GM19099 (cell line): ENCODE results near the gene KRT76.

Source experiments
- POLR2A ChIP-seq: IDR thresholded peaks from 3 replicates; pipeline ENCODE4 v1.6.1; 2011; ENCODE audit warnings: low read depth; ENCODE audit not compliant: insufficient read length; ENCODE audit errors: extremely low read depth

KRT76 gene

DNA sequence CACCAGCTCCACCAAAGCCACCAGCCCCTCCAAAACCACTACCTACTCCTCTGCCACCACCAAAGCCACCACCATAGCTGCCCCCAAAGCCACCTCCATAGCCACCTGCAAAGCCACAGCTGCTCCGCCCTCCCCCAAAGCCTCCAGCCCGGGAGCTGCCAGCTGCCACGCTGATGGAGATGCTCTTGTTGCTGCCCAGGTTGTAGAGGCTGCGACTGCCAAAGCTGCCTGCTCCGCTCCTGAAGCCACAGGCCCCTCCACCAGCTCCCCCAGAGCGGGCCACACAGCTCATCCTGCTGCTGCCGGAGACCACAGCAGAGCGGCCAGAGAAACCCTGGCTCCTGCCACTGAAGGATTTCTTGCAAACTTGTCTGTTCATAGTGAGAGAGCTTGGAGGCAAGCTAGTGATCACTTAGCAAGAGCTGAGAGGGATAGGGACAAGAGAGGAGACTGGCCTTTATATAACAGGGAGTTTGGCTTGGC is at the start of gene KRT76:
KRT76 (minus strand) TSS at position 433 of the 483 bp plus-strand sequence; CDS start at position 379, 54 bp downstream.
- TF ChIP-seq POLR2A, result no peak

DNA sequence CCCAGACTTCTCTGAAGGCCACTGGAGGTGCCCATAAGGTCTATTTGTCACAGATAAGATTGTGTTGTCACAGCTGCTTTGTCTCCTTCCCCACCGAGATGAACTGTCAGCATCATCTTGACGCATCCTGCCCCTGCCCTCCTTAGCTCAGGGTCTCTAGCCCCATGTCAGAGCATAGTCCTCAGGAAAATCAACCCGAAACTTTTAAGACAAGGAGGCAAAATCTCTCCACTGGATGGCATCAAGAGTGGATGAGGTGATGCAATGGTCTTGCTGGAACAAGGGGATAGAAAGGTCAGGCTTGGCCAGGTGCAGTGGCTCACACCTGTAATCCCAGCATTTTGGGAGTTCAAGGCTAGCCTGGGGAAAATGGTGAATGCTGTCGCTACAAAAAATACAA is 48.8 kb upstream of the KRT76 start:
- no peak for TF ChIP-seq POLR2A

DNA sequence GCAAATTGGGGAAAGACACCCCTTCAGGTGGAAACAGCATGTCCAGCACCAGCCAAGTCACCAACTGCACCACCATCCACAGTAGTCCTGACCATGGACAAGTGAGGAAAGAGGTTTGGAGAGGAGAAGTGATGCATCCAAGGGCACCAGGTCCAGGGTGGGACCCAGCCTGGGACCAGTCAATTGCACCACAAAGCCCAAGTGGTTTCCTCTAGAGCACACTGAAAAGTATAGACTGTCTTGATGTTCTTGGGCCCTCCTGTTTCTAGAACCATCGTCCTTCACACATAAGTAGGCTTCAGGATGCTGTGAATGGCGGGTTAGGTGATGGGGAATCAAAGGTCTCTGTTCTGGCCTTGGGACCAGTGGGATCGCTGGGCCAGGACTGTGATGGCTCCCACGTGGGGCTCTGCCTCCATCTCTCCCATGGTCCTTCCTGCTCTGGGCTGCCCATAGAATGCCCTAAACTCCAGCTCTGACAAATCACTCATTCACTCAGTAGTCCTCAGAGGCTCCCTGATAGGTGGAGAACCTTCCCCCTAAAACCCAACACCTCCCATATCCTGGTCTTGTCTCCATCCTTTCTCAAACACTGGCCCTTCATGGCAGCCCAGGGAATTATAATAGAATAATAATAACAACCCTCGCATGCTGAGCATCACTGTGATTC is 47.7 kb upstream of the KRT76 start:
- no peak for TF ChIP-seq POLR2A

DNA sequence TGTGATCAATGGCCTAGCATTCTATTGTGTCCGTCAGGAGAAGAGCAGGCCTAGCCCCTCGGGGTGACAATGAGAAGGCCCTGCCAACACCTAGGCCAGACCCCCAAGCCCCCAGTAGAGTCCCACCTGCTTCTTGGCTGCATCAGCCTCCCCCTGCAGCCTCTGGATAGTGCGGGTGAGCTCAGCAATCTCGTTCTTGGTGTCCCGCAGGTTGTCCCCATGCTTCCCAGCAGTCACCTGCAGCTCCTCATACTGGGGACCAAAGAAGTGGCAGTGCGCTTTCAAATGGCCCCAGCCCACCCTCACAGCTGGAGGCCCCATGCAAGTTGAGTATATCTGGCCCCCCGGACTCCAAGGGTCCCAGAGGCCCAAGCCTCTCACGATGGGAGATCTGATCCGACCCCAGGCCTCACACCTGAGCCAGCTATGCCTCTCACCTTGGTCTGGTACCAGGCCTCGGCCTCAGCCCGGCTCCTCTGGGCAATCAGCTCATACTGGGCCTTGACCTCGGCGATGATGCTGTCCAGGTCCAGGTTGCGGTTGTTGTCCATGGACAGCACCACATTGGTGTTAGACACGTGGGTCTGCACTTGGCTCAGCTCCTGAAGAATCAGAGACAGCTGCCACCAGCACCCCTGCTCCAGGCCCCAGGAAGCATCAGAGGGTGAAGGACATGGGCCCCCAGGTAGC is 46.8 kb upstream of the KRT76 start:
- TF ChIP-seq POLR2A, result no peak

DNA sequence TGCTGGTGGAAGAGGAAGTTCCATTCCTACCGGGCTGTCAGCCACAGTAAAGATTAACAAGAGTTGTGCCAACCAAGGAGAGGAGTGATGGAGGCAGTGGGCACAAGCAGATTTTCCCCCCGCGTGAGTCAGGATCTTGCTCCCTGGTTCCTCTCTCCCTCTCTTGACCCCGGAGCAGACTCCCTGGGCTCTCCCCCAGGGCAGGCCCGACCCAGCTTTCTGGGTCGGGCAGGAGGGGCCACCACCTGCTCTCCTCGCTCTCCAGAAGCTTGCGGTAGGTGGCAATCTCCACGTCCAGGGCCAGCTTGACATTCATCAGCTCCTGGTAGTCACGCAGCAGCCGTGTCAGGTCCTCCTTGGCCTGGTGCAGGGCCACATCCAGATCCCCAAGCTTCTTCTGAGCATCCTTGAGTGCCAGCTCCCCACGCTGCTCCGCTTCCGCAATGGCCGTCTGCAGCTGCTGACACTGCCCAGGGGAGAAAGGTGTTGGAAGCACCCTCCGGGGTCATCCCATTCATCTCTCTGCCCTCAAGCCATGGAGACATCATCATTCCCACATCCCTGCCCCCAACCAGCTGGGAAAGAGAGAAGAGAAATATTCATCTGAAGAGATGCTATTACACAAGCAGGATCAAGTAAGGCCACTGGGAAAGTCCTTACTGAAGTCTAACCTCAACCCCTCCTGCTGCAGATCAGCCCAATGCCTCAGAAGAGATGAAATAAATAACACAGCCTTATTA is 45.8 kb upstream of the KRT76 start:
- TF ChIP-seq POLR2A, result no peak

DNA sequence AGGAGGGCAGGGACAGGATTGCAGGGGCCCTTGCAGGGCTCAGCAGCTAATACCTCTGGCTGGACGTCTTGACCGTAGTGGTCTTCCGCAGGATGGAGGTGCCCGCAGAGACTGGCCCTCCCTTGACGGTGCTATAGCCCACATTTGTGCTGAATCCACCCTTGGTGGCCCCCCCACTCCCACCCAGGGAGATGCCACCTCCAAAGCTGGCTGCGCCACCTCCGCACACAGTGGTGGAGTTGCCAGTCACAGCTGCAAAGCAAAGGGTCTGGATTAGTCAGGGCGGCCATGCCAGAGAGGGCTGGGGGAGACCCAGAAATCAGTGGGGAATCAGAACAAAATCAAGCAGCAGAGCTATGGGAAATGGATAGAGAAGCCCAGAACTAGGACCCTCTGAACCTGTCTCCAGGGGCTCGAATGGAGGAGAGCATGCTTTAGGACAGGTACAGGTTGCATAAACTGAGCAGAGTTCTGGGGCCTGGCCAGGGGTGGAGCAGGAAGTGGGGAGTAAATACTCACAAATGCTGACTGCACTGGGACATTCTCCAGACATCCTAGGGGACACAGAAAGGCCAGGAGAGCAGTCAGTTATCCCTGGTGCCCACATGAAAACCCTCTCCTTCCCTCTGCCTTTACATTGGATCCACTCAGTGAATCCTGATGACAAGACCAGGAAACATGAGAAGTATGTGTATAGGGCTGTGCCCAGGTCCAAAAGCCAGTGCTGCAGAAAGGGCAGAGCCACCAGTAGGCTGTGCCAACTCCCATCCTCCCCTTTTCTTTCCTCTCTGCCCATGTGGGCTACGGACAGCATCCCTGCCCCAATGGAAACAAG is 44.9 kb upstream of the KRT76 start:
- no peak for TF ChIP-seq POLR2A

DNA sequence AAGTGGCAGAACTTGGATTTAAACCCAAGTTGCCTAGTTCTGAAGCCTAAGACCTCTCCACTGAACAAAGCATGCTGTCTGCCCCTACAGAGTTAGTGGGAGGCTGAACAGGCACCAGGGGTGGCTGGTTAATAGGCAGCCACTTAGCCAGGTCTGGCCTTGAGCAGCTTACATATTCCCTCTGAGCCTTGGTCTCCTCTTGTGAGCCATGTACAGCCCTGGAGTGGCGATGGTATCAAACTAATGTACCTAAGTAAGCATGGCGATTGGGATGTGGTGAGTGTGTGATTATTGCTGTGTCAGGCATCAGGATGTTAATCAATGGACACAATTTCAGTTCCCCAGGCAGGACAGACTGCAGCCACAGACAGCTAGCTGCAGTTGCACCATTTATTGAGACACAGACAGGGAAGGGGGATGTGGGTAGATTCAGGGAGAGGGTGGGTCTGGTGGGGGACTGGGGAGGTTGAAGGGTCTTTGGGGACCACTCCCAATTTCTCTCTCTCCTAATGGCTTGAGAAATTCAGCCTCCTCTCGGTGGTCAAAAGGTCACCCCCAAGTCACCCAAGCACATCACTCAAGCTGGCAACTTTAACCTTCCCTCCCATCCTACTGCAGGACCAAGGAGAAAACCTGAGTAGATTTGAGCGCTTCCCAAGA is 44.1 kb upstream of the KRT76 start:
- TF ChIP-seq POLR2A, result no peak

DNA sequence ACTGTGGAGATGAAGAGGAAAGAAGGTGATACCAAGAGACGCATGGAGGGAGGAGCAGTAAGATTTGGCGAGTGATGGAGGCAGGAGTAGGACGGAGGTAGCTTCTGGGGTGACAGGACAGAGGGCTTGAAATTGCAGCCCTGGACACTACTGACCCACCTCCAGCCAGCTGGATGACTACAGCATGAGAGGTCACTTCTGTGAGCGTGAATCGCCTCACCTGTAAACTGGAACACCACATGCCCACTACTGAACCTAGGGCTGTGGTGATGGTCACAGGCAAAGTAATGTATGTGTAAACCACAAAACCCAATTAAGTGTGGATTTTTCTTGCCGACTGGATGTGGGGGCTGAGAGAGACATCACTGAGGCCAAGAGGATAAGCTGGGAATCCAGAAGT is 43.4 kb upstream of the KRT76 start:
- no peak for TF ChIP-seq POLR2A

DNA sequence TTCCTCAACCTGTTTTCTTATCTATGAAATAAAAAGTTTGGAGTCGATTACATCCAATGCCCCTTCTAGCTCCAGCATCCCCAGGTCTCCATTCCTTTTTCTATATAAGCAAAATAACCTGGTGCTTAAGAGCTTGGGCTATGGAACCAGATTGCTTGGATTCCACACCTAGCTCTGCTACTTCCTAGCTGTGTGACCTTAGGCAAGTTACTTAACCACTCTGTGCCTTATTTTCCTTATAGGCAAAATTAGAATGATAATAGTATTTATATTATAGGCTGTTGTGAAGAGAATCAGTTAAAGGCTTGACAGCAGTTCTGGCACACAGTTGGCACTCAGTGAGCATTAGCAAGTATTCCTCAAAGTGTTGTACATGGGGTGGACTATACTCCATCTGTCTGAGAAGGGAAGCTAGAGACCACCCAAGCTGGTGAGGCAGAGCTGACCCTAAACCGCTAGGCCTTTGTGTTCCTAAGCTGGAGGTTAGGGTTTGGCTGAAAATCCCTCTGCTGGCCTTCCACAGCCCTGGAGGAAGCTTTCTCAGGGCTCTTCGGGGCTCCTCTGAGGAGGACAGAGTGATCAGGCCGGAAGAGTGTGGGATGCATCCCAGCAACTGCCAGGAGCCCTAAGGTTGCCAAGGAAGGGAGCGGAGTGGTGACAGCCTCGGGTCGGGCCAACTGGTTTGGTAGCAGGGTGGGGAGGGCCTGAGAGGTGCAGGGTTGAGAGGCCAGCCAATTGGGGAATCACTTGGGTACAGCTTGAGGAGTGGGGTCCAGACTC is 42.8 kb upstream of the KRT76 start:
- TF ChIP-seq POLR2A, result no peak

DNA sequence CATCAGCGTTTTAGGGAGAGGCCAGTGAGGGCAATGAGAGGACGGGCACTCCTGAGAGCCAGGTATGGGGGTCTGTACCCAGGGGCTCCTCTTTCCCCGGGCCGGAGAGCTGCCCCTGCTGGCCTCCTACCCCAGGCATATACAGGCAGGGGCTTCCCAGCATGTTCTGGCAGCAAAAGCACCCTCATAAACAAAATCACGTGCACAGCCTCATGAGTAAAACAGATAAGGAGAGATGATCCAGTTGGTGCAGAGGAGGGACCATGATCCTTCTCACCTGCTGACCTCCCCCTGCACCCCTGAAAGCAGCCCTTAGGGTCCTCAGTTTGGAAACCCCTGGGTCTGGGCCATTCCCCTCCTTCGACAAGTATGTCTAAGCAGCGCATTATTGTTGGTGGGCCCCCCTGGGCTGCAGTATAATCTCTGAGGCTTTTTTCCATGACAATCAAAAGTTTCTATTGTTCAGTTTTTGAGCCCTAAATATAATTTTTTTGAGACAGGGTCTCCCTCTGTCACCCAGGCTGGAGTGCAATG is 41.8 kb upstream of the KRT76 start:
- TF ChIP-seq POLR2A, result no peak

DNA sequence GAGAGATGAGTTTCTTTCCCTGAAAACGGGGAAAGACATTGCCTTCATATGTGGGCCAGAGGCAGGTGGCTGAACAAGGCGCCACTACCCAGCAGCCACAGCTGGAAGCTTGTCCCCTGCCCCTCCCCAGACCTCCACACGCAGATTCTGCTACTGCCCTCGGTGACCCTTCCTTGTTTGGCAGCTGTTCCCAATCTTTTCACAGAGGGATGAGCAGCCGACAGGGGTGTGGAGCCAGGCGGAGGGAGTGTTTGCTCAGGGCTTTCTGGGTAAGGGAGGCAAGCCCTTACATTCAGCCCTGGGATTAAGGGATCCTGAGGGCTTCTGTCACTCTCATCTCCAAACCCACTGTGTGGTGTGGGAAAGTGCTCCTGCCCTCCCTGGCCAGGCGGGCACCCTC is 41.2 kb upstream of the KRT76 start:
- TF ChIP-seq POLR2A, result no peak

DNA sequence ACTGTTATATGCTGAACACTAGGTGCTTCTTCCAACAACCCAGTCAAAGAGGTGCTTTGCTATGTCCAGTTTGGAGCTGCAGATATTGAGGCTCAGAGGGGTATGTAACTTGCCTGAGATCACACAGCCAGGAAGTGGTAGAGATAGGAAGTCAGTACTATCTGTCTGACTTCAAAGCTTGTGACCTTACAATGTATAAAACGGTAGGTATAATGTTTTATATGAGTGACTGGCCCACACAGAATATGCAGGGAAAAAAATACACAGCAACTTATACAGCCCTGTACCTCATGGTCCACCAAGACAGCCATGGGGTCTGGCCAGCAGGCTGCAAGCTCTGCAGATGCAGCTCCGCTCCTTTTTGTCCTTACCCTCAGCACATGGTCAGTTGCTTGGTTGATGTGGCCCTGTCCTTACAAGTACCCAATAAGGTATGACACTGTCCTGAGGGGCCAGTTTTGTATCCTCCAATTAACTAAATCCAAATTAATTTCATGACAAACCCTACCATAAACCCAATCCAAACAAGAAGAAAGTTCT is 40.6 kb upstream of the KRT76 start:
- TF ChIP-seq POLR2A, result no peak
